Measurements from ENCODE around the gene SOX2.

SOX2 gene

GRCh38 chr3:181704421-181705085, 7.2 kb upstream of the SOX2 start:
- no peak for DNase-seq (ENCODE audit: low read depth in 2 of 2)

GRCh38 chr3:181705086-181705480, 6.6 kb upstream of the SOX2 start:
- no peak for DNase-seq (ENCODE audit: low read depth in 2 of 2)

GRCh38 chr3:181707980-181708379, 3.7 kb upstream of the SOX2 start:
- DNase-seq (ENCODE audit: low read depth in 2 of 2) = no peak

DNA sequence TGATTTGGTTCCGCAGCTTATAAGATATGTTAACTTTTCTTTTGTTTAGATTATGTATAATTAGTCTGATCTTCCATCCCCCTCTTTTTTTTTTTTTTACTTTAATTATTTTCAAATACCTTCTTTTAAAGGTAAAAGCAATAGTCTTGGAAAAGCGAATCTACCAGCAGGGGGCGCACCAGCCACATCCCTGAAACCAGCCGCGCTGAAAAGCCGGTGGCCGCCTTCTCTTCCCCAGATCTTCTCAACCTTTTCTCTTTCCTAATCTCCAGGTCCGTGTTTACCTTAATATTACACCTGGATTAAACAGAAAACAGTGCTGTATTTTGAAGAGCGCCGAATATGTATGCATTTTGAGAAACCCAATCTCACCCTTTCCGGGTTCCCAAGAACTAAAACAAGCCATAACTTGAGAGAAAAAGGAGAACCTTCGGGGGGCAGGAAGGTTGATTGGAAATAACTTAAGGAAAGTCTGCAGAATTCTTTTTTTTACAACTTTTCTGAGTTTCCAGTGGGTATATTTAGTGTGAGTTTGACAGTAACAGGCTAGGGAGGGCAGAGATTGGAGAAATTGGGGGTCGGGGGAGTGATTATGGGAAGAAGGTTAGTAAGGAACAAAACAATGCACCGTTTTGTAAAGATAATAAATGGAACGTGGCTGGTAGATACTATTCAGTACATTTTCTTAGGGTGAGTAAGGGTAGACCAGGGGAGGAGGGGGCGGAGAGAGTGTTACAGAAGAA, 2.0 kb upstream of the SOX2 start:
- DNase-seq (ENCODE audit: low read depth in 2 of 2) = peak; percentile 22 to 67

DNA sequence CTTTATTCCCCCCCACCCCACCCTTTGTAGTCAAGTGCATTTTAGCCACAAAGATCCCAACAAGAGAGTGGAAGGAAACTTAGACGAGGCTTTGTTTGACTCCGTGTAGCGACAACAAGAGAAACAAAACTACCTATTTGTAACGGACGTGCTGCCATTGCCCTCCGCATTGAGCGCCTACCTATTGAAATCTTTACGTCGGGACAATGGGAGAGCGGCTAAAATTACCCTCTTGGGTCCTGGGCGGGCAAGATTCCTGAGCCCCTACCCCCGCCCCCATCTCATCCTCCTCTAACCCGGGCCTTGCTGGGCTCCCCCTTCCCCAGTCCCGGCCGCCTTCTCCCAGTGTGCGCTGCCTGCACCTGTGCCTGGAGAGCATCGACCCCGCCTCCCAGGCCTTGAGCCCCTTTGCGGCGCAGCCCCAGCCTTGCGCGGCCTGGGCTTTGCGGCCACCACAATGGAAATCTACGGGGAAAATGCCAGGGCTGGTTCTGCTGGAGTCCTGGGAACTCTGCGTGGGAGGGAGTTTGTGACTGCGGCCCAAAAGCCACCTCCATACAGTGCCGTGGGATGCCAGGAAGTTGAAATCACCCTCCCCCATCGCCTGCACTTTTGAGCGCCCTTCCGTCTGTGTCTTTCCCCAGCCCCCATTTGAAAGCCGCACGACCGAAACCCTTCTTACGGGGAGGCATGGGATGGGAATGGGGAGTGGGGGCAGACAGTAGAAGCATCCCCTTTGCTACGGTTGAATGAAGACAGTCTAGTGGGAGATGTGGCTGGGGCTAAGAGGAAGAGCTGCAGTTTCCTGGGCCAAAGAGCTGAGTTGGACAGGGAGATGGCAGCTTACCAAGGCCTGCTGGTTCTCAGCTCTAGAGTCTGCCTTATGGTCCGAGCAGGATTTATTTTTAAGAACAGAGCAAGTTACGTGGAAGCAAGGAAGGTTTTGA, 1.1 kb upstream of the SOX2 start:
- no peak for DNase-seq (ENCODE audit: low read depth in 2 of 2)

DNA sequence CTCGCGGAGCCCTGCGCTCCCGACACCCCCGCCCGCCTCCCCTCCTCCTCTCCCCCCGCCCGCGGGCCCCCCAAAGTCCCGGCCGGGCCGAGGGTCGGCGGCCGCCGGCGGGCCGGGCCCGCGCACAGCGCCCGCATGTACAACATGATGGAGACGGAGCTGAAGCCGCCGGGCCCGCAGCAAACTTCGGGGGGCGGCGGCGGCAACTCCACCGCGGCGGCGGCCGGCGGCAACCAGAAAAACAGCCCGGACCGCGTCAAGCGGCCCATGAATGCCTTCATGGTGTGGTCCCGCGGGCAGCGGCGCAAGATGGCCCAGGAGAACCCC, 464 bp downstream of the SOX2 start:
- no peak for DNase-seq (ENCODE audit: low read depth in 2 of 2)

DNA sequence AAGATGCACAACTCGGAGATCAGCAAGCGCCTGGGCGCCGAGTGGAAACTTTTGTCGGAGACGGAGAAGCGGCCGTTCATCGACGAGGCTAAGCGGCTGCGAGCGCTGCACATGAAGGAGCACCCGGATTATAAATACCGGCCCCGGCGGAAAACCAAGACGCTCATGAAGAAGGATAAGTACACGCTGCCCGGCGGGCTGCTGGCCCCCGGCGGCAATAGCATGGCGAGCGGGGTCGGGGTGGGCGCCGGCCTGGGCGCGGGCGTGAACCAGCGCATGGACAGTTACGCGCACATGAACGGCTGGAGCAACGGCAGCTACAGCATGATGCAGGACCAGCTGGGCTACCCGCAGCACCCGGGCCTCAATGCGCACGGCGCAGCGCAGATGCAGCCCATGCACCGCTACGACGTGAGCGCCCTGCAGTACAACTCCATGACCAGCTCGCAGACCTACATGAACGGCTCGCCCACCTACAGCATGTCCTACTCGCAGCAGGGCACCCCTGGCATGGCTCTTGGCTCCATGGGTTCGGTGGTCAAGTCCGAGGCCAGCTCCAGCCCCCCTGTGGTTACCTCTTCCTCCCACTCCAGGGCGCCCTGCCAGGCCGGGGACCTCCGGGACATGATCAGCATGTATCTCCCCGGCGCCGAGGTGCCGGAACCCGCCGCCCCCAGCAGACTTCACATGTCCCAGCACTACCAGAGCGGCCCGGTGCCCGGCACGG, 991 bp downstream of the SOX2 start:
- DNase-seq (ENCODE audit: low read depth in 2 of 2) = no peak

DNA sequence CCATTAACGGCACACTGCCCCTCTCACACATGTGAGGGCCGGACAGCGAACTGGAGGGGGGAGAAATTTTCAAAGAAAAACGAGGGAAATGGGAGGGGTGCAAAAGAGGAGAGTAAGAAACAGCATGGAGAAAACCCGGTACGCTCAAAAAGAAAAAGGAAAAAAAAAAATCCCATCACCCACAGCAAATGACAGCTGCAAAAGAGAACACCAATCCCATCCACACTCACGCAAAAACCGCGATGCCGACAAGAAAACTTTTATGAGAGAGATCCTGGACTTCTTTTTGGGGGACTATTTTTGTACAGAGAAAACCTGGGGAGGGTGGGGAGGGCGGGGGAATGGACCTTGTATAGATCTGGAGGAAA, 1.5 kb downstream of the SOX2 start:
- DNase-seq (ENCODE audit: low read depth in 2 of 2) = no peak

DNA sequence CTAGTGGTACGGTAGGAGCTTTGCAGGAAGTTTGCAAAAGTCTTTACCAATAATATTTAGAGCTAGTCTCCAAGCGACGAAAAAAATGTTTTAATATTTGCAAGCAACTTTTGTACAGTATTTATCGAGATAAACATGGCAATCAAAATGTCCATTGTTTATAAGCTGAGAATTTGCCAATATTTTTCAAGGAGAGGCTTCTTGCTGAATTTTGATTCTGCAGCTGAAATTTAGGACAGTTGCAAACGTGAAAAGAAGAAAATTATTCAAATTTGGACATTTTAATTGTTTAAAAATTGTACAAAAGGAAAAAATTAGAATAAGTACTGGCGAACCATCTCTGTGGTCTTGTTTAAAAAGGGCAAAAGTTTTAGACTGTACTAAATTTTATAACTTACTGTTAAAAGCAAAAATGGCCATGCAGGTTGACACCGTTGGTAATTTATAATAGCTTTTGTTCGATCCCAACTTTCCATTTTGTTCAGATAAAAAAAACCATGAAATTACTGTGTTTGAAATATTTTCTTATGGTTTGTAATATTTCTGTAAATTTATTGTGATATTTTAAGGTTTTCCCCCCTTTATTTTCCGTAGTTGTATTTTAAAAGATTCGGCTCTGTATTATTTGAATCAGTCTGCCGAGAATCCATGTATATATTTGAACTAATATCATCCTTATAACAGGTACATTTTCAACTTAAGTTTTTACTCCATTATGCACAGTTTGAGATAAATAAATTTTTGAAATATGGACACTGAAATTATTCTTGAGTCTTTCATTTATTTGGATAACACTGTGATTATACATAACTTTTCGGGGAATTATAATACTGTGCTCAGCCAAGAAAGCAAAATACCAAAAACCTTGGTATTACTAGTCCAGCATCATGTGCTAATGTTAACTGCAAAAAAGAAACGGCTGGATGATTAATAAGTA, 2.2 kb downstream of the SOX2 start:
- DNase-seq (ENCODE audit: low read depth in 2 of 2) = no peak

DNA sequence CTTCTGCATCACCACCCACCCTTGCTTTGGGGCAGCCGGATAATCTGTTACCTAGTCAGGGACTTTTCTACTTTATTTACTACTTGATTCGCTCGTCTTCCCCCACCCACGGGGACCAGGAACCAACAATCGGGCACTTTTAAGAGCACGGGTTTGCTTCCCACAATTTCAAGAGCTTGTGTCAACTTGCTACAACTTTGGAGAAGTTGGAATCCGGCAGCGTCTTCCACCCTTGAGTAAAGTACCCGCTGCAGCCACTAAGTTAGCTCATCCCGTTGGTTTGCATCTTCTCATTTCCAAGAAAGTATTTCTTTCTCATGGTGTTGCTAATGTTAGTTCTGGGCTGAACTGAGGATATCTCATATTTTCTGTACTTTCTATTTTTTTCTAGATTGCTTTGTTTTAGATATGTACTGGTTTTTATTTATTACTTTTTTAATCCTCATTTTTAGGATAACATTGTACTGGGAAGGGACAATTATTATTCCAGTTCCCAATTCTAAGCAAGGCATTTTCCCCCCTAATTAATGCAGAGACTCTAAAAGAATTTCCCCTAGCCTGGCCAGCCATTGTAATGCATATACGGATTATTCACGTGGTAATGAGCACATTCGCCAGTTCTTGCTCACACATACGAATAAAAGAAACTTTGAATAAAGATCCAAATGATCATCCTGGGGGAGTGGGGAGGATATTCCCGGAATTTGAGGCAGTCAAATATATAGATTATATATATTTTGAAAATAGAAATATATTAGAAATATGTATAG, 4.0 kb downstream of the SOX2 start:
- DNase-seq (ENCODE audit: low read depth in 2 of 2) = no peak

- DNase-seq (ENCODE audit: low read depth in 2 of 2) = no peak
Observed at GRCh38 chr3:181716966-181717365, 5.2 kb downstream of the SOX2 start.

DNA sequence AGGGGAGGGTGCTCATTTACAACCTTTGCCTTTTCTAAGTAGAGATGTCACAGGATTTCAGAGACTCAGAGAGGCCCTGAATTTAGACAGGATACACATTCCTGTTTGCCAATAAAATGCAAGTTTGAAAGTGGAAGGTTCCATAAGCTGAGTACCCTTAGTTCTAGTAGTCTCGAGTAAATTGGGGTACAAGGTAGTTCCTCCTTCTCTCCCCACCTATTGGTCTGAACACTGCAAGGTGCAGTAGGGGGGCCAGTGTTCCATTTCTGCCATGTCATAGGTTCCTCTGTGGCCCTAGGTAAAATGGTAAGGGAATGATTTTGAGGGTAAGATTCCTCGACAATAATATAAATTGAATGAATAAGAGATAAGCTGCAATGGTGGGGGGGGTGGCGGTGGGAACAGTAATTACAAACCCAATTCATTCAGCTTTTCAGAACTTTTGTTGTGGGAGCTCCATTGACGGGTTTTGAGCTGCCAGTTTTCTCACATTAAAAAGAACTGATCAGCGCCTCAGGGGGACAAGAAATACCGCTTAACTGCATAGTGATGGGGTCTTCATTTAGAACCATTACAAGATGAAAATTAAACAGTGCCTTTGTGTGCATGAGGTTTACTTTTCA, 5.9 kb downstream of the SOX2 start:
- no peak for DNase-seq (ENCODE audit: low read depth in 2 of 2)

GRCh38 chr3:181718369-181718768, 6.6 kb downstream of the SOX2 start:
- DNase-seq (ENCODE audit: low read depth in 2 of 2) = no peak

DNA sequence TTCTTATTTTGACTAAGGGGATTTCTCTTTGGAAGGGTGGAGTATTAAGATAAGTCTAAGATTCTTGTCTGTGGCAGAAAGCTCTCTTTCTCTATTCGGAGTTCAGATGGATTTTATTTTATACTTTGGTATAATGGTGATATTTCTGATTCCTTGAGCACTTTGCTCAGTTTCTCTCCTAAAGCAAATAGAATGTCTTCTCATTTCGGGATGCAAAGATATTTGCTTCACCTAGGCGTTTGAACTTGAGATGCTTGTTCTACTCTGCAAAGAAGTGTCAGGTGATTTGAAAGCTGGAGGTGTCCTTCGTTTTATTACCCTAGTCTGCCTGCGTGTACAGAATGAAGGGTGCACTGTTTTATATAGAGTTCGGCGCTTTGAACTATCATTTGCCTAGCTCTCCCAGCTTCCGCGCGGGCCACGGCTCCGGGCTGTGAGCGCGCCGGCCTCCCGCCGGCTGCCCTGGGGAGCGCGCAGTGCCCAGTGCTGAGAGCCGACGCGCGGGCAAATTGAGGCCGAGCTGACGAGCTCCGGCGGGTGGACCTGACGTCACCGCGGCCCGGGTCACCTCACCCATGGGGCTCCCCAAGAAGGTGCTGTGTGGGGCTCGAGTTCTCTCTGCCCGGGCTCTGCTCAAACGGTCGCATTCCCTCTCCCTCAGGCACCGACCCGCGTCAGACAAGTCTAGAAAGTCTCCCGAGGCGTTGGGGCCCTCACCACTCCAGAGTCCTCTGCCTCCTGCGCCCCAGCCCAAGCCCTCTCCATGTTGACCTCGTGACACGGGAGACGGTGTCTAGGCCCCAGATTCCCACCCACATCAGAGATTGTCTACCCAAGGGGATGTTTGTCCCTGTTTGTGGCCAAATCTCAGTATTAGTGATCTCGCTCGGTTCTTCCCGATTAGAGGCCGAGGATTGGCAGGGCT, 7.5 kb downstream of the SOX2 start:
- DNase-seq (ENCODE audit: low read depth in 2 of 2) = no peak

DNA sequence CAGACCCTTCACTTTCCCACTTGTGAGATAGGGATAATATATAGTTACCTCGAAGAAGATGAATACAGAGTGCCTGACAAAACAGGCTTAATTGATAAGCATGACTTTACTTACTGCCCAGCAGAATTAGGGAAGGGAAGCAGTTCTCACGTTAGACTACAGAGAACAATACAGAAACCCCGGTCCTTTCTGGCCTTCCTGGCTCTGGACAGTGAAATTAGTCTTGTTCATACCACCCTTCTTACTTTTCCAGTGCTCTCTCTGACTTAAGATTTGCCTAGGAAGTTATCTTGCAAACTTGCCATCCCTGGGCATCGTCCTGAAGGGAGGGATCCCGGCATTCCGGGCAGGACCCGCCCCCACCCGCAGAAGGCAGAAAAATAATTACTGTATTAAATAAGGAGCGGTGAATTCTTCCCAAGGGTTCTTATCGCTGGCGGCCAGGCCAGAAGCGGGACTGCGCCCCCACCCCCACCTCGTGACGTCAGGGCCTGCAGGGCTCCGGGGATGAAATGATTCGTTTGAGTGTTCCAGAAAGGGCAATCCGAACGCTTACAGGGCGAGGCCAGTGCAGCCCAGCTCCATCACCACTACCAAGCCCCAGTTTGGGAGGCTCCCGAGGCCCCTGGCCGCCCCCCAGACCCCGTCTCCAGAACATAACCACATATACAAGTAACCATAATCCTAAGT, 8.4 kb downstream of the SOX2 start:
- no peak for DNase-seq (ENCODE audit: low read depth in 2 of 2)

DNA sequence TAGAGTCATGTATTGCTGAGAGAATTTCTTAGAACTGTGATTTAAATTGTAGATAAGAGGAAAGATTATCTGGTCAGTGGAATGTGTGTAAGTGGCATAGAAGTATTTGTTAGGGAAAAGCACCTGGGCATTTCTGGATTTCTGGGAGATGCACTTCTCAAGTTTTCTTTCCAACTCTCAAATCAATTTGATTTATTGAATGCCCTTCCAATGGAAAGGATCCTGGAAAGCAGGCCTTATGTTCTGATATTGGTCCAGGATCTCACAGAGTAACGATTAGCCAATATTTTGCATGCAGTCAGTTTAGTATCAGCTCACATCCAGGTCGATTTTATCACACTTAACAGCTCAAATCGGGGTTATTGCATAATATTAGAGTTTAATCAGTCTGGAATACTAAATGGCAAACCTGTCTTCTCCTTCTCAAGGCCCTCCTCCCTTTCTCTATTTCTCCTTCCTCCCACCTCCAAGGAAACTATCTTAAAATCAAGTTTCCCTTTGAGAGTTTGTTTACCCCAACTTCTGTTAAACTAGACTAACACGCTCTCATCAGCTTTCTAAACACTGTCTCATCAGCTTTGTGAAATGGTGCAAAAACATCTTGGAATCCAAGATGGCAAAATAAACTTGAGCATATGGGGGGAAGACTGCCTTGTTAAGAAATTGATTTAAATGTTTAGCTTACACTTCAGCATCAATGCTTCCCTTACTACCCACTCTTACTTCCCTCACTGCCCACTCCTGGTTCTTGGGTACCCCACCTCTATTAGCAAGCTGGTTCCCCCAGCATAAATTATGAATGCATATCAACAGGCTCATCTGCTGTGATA, 9.5 kb downstream of the SOX2 start:
- DNase-seq (ENCODE audit: low read depth in 2 of 2) = no peak

DNA sequence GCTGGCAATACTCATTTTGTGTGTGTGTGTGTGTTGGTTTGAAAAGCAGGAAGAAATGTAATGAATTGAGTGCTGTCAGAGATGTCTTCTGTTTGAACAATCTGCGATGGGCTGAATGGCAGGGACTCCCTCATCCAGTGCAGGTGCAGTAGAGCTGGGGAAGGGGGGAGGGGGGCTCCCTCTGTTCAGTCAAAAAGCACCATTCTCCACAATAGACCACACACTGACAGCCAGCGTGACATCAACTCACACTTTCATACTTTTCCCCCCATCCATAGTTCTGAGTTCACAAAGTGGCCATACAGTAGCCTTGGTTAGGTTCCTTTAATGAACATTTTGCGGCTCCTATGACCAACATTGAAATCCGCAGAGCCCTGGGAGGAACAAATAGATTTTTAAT, 10.4 kb downstream of the SOX2 start:
- DNase-seq (ENCODE audit: low read depth in 2 of 2) = no peak
